Activated T-cell treated with anti-CD3 and anti-CD28 coated beads, Interleukin-2, amount 50 U/mL, for 72 hours (primary cell): ENCODE results near the gene OR7G1. TPM values are rescaled to one million over a fixed set of nuclear protein-coding genes. Genes with fewer than 3 reads are reported as not detected.
"Not testable (repeated sequence)": the region's sequence is repeated elsewhere in the genome, so short reads cannot be mapped to it uniquely, and the experiment has no call there.

Experiments used
- ATAC-seq, 2 donors: fragments of 150-1000 bp; cut with Tn5 transposase; replicated peaks in 1 of 2; 2 replicates each; pipeline ENCODE4 v1.10.0; 2021; ENCODE audit warnings: moderate library complexity in 2 of 2, mild to moderate bottlenecking in 1 of 2
- DNase-seq, 2 donors: peaks; one replicate each; pipeline ENCODE4 v3.0.0; 2021 to 2022; ENCODE audit warnings: mixed read lengths in 1 of 2
- H3K27ac Mint-ChIP-seq: one replicate; pipeline ENCODE4 v1.8.0; 2022; ENCODE audit warnings: mild to moderate bottlenecking, moderate library complexity, mixed read lengths
- H3K27me3 Mint-ChIP-seq: one replicate; pipeline ENCODE4 v1.8.0; 2022; ENCODE audit warnings: low read depth, mixed read lengths
- H3K36me3 Mint-ChIP-seq, 2 donors: one replicate each; pipeline ENCODE4 v1.8.0; 2022; ENCODE audit warnings: mixed read lengths in 2 of 2, mild to moderate bottlenecking in 1 of 2; ENCODE audit not compliant: insufficient read depth in 2 of 2
- H3K4me1 Mint-ChIP-seq: one replicate; pipeline ENCODE4 v1.8.0; 2022; ENCODE audit warnings: low read depth, mixed read lengths
- H3K4me3 Mint-ChIP-seq, 2 donors: one replicate each; pipeline ENCODE4 v1.8.0; 2022; ENCODE audit warnings: mild to moderate bottlenecking in 2 of 2, mixed read lengths in 2 of 2, moderate library complexity in 2 of 2
- H3K9me3 Mint-ChIP-seq, 2 donors: one replicate each; pipeline ENCODE4 v1.8.0; 2022; ENCODE audit warnings: mixed read lengths in 2 of 2
- total RNA-seq, 2 donors: library from RNA; stranded (reverse); gene quantifications; one replicate each; pipeline ENCODE4 v1.2.3, GENCODE V29; 2022

OR7G1 gene
- total RNA-seq, 2 donors from 2014 or later: not detected

GRCh38 chr19:9071720-9072119 is 43.8 kb downstream of the OR7G1 start:
- not testable (repeated sequence) for DNase-seq, H3K36me3 Mint-ChIP-seq, H3K27ac Mint-ChIP-seq, H3K4me1 Mint-ChIP-seq, H3K4me3 Mint-ChIP-seq, ATAC-seq, H3K9me3 Mint-ChIP-seq, H3K27me3 Mint-ChIP-seq

- H3K36me3 Mint-ChIP-seq: no peaks in the 10 kb centered on the region
- DNase-seq (no peak), ATAC-seq (no peak)
- no peaks in the 10 kb centered on the region for H3K9me3 Mint-ChIP-seq
- no peaks in the 10 kb centered on the region for H3K4me1 Mint-ChIP-seq
- no peak overlapping the region for H3K4me3 Mint-ChIP-seq
- no peaks in the 10 kb centered on the region for H3K27me3 Mint-ChIP-seq
- H3K27ac Mint-ChIP-seq: no peak overlapping the region
Observed at GRCh38 chr19:9070066-9070465, 45.5 kb downstream of the OR7G1 start.

- Mint-ChIP-seq H3K4me1 (no peaks in the 10 kb centered on the region), H3K36me3 (no peaks in the 10 kb centered on the region), H3K27me3 (no peaks in the 10 kb centered on the region), H3K4me3 (no peak overlapping the region), H3K9me3 (no peaks in the 10 kb centered on the region), H3K27ac (no peak overlapping the region)
- DNase-seq (no peak), ATAC-seq (no peak)
Observed at GRCh38 chr19:9065457-9066014, 50.0 kb downstream of the OR7G1 start.

Other genes starting within 250 kb of the OR7G1 start
- gene MUC16, start 105.4 kb downstream of the OR7G1 start, total RNA-seq: under 1 TPM in 1 of 2 donors, not detected in 1; 0.05 TPM
- not detected for gene OR1M1, start 28.7 kb downstream of the OR7G1 start, total RNA-seq
- not detected for gene OR7G2, start 8.3 kb downstream of the OR7G1 start, total RNA-seq
- gene OR7G3, start 11.2 kb upstream of the OR7G1 start, total RNA-seq: not detected
- gene ZNF317, start 24.6 kb upstream of the OR7G1 start, total RNA-seq: 10 to 100 TPM; 44.6 to 57.4 TPM
- gene OR7D2, start 63.2 kb upstream of the OR7G1 start, total RNA-seq: under 1 TPM; 0.14 to 0.24 TPM
- not detected for gene OR7D4, start 103.8 kb upstream of the OR7G1 start, total RNA-seq
- gene OR7E24, start 135.2 kb upstream of the OR7G1 start, total RNA-seq: not detected
- 10 to 100 TPM; 12.6 to 14.0 TPM for gene ZNF699, start 194.1 kb upstream of the OR7G1 start, total RNA-seq
- 10 to 100 TPM; 18.3 to 19.7 TPM for gene ZNF559, start 208.4 kb upstream of the OR7G1 start, total RNA-seq
- gene ZNF177, start 247.2 kb upstream of the OR7G1 start, total RNA-seq: 1 to 10 TPM; 1.7 to 3.8 TPM